Central memory CD8-positive, alpha-beta T cell (primary cell): Measurements from ENCODE around the gene SLC6A19.

ENCODE experiments used
- ATAC-seq: fragments of 150-1000 bp; cut with Tn5 transposase; replicated peaks from 2 replicates; pipeline ENCODE4 v1.10.0; 2022; ENCODE audit warnings: mild to moderate bottlenecking, moderate FRiP score, moderate number of reproducible peaks; ENCODE audit not compliant: poor library complexity, severe bottlenecking; ENCODE audit errors: extremely low read depth
- DNase-seq, 2 donors: peaks; one replicate each; pipeline ENCODE4 v3.0.0; 2021; ENCODE audit warnings: low spot score in 2 of 2
- H3K27ac Mint-ChIP-seq: one replicate; pipeline ENCODE4 v1.8.0; 2022; ENCODE audit warnings: low read depth, mild to moderate bottlenecking, moderate library complexity, mixed read lengths
- H3K27me3 Mint-ChIP-seq: one replicate; pipeline ENCODE4 v1.8.0; 2022; ENCODE audit warnings: mixed read lengths
- H3K36me3 Mint-ChIP-seq: one replicate; pipeline ENCODE4 v1.8.0; 2022; ENCODE audit warnings: mild to moderate bottlenecking, moderate library complexity, mixed read lengths; ENCODE audit not compliant: insufficient read depth
- H3K4me1 Mint-ChIP-seq: one replicate; pipeline ENCODE4 v1.8.0; 2022; ENCODE audit warnings: mixed read lengths
- H3K4me3 Mint-ChIP-seq: one replicate; pipeline ENCODE4 v1.8.0; 2022; ENCODE audit warnings: mild to moderate bottlenecking, moderate library complexity, mixed read lengths
- H3K9me3 Mint-ChIP-seq: one replicate; pipeline ENCODE4 v1.8.0; 2022; ENCODE audit warnings: mixed read lengths

SLC6A19 gene

DNA sequence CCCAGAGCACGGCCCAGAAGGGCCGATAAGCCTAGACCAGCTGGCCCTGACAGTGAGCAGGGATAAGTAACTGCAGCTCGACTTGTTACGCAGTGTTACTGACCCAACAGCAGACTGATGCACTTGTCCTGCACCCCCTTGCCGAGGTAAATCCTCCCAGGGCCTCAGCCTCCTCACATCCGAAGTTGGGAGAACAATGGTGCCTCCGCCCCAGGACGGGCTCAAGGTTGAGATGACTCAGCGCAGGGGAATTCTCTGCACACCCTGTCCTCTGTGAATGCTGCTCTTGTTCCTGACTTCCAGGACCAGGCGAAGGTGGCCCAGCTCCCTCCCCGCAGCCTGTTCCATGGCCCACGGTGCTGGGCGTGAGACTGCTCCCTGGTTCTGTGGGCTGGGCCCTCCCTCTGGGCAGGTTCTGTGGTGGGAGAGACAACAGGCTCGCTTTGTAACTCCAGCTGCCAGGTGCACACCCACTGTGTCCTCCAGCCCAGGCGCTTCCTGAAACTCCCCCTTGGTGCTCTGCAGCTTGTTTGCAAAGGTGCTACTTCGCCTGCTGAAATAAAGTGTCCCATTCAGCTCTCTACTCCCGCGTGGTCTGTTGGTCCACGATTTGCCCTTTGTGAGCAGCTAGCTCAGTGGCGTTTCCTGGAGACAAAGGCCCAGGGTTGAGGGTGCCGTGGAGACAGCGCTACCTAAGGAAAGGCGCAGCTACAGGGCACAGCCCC, 40.1 kb upstream of the SLC6A19 start:
- H3K27me3 Mint-ChIP-seq: peaks cover 56% of the 10 kb centered on the region
- DNase-seq (no peak), ATAC-seq (no peak)
- peaks cover 10% of the 10 kb centered on the region for H3K9me3 Mint-ChIP-seq
- no peaks in the 10 kb centered on the region for H3K4me1 Mint-ChIP-seq
- no peak overlapping the region for H3K4me3 Mint-ChIP-seq
- H3K27ac Mint-ChIP-seq: no peak overlapping the region
- peaks cover 4% of the 10 kb centered on the region for H3K36me3 Mint-ChIP-seq

DNA sequence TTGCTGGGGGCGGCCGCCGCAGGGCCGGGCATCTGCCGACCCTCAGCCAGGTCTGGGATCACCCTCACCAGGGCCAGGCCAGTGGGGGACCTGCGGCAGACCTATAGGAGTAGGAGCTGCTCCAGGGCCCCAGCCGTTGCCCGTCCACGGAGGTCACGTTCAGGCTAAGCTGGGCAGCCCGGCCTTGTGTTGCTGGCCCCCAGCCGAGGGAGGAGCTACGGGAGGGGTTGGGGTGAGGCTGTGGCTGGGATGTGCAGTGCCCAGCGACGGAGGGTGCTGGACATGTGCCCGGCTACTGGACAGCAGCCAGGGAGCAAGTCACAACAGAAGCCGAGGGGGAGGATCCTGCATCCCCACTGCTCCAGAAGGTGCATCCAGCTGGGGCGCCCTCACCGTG, 39.6 kb upstream of the SLC6A19 start:
- Mint-ChIP-seq H3K4me1 (no peaks in the 10 kb centered on the region), H3K4me3 (no peak overlapping the region), H3K36me3 (peaks cover 4% of the 10 kb centered on the region), H3K27ac (no peak overlapping the region), H3K27me3 (peaks cover 59% of the 10 kb centered on the region), H3K9me3 (peaks cover 10% of the 10 kb centered on the region)
- ATAC-seq (no peak), DNase-seq (no peak)

GRCh38 chr5:1162276-1162675, 39.1 kb upstream of the SLC6A19 start:
- ATAC-seq (no peak), DNase-seq (no peak)
- Mint-ChIP-seq H3K36me3 (peaks cover 4% of the 10 kb centered on the region), H3K9me3 (peaks cover 7% of the 10 kb centered on the region), H3K4me3 (no peak overlapping the region), H3K27me3 (peaks cover 57% of the 10 kb centered on the region), H3K4me1 (no peaks in the 10 kb centered on the region), H3K27ac (no peak overlapping the region)

- peaks cover 54% of the 10 kb centered on the region for H3K27me3 Mint-ChIP-seq
- peaks cover under 1% of the 10 kb centered on the region for H3K4me1 Mint-ChIP-seq
- no peak for ATAC-seq
These were observed 38.6 kb upstream of the SLC6A19 start for GRCh38 chr5:1162751-1163150.

GRCh38 chr5:1163366-1163765, 38.0 kb upstream of the SLC6A19 start:
- H3K4me1 Mint-ChIP-seq: peaks cover 6% of the 10 kb centered on the region
- DNase-seq (no peak), ATAC-seq (no peak)
- no peak overlapping the region for H3K27ac Mint-ChIP-seq
- H3K27me3 Mint-ChIP-seq: peaks cover 54% of the 10 kb centered on the region
- H3K36me3 Mint-ChIP-seq: peaks cover 2% of the 10 kb centered on the region
- no peaks in the 10 kb centered on the region for H3K9me3 Mint-ChIP-seq
- H3K4me3 Mint-ChIP-seq: no peak overlapping the region

More at GRCh38 chr5:1162751-1163150, 38.6 kb upstream of the SLC6A19 start:
- H3K9me3 Mint-ChIP-seq: peaks cover 2% of the 10 kb centered on the region
- peaks cover 2% of the 10 kb centered on the region for H3K36me3 Mint-ChIP-seq
- H3K27ac Mint-ChIP-seq: no peak overlapping the region
- no peak overlapping the region for H3K4me3 Mint-ChIP-seq
- no peak for DNase-seq

DNA sequence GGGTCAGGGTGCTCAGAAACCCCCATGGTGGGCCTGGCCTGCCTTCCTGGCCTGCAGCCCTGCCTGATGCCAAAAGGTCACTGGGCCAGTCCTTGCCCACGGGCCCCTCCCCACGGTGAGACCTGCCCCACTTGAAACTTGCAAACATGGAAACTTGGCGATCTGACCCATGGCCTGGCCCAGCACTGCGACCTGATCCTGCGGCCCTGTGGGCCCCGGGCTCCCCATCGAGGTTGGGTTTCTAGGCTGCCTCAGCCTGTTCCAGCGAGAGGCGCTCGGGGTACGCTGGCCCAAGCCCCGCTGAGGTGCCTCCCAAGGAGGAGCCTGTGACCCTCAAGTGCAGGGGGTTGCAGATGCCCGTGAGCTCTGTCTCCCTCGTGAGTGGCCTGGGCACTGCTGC, 37.5 kb upstream of the SLC6A19 start:
- no peak for ATAC-seq
- Mint-ChIP-seq H3K4me1 (peaks cover 8% of the 10 kb centered on the region), H3K4me3 (no peak overlapping the region)

GRCh38 chr5:1164696-1165630, 36.4 kb upstream of the SLC6A19 start:
- Mint-ChIP-seq H3K9me3 (no peaks in the 10 kb centered on the region), H3K27ac (peak overlapping the region; percentile 13), H3K27me3 (peaks cover 39% of the 10 kb centered on the region), H3K4me1 (peaks cover 8% of the 10 kb centered on the region), H3K36me3 (peaks cover 2% of the 10 kb centered on the region), H3K4me3 (no peak overlapping the region)
- DNase-seq: no peak
- ATAC-seq: no peak

More for the DNA sequence above, 37.5 kb upstream of the SLC6A19 start:
- H3K36me3 Mint-ChIP-seq: peaks cover 2% of the 10 kb centered on the region
- H3K9me3 Mint-ChIP-seq: no peaks in the 10 kb centered on the region
- peaks cover 50% of the 10 kb centered on the region for H3K27me3 Mint-ChIP-seq
- H3K27ac Mint-ChIP-seq: peak overlapping the region; percentile 13
- no peak for DNase-seq

GRCh38 chr5:1165864-1166263, 35.5 kb upstream of the SLC6A19 start:
- no peaks in the 10 kb centered on the region for H3K9me3 Mint-ChIP-seq
- ATAC-seq: no peak
- peaks cover 30% of the 10 kb centered on the region for H3K27me3 Mint-ChIP-seq
- DNase-seq: no peak
- peaks cover 8% of the 10 kb centered on the region for H3K4me1 Mint-ChIP-seq
- no peak overlapping the region for H3K27ac Mint-ChIP-seq
- peaks cover 2% of the 10 kb centered on the region for H3K36me3 Mint-ChIP-seq
- no peak overlapping the region for H3K4me3 Mint-ChIP-seq

GRCh38 chr5:1166370-1166769, 35.0 kb upstream of the SLC6A19 start:
- peaks cover 8% of the 10 kb centered on the region for H3K4me1 Mint-ChIP-seq
- H3K9me3 Mint-ChIP-seq: no peaks in the 10 kb centered on the region
- H3K36me3 Mint-ChIP-seq: peaks cover 2% of the 10 kb centered on the region
- no peak for DNase-seq
- no peak overlapping the region for H3K27ac Mint-ChIP-seq
- H3K4me3 Mint-ChIP-seq: no peak overlapping the region
- no peak for ATAC-seq
- H3K27me3 Mint-ChIP-seq: peaks cover 30% of the 10 kb centered on the region

DNA sequence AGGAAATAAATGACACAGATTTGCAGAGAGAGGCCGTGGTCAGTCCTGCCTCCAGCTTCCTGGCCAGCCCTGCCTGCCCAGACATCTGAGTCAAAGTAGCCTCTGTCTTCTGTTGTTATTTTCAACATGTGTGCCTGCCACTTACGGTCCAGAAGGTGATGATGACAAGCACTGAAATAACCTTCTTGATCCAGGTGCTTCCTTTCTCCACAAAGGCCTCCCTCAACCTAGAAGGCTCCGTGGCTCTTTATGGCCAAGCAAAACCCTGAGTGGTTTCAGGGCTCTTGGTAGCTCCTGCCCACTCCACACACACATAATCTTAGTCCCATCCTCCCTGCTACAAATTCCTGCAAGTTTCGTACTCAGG, 34.1 kb upstream of the SLC6A19 start:
- H3K27me3 Mint-ChIP-seq: peaks cover 30% of the 10 kb centered on the region
- H3K27ac Mint-ChIP-seq: no peak overlapping the region
- no peak for ATAC-seq

DNA sequence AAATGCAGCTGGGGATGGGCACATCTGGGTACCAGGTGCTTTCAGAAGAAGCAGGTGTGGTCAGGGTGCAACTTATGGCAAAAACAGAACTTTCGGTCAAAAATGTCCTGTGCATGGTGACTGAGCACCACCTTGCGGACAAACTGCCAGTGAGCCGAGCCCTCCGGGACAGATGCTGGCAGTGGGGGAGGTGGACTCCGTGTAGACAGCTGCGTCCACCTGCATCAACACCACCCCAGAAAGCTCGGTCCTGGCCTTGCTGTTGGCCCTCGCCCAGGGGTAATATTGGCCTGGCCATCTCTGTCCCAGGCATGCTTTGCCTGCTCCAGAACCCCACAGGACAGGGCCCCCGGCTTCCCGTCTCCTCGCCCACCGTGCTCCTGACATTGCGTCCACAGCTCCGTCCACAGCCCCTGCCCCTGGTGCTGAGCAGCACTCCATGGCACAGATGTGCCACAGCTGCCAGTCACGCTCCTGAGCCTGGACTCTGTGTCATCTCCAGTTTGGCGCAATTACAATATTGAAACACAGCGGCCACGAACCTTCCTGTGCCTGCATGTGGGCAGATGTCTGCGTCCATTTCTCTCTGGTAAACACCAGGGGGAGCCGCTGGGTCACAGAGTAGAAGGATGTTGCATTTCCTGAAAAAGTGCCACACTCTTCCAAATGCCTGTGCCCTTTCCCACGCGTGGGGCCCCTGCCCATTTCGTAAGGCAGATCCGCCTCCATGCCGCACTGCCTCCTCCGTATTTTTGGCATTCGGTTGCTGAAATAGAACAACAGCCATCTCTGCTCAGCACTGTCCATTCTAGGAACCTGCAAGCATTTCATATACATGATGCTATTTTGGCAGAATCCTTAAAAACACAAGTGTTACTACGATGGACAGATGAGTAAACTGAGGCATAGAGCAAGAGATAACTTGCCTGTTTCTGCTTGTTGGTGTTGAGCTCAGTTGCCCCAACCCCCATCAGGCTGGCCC, 33.4 kb upstream of the SLC6A19 start:
- ATAC-seq: peak; percentile 73

More for the DNA sequence above, 34.1 kb upstream of the SLC6A19 start:
- Mint-ChIP-seq H3K9me3 (no peaks in the 10 kb centered on the region), H3K4me1 (peaks cover 8% of the 10 kb centered on the region), H3K36me3 (peaks cover 2% of the 10 kb centered on the region), H3K4me3 (no peak overlapping the region)
- no peak for DNase-seq

DNA sequence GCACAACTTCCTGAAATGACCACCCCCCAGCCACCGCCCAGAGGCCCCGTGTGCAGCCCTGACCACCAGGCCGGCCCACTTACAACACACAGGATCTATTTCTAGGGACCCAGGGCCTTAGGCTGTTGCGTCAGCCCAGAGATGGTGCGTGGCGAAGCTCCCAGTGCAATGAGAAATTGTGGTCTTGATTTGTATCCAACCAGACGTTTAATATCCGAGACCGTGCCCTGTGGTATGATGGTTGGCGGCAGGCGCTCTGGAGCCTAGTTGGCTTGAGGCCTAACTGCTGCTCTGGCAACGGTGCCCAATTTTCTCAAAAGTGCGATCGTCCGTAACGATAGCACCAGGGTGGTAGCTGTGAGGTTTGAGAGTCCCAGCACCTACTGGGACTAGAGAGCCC, 32.6 kb upstream of the SLC6A19 start:
- no peak overlapping the region for H3K4me3 Mint-ChIP-seq
- H3K36me3 Mint-ChIP-seq: peaks cover 2% of the 10 kb centered on the region
- no peak overlapping the region for H3K27ac Mint-ChIP-seq
- H3K4me1 Mint-ChIP-seq: peaks cover 13% of the 10 kb centered on the region
- no peaks in the 10 kb centered on the region for H3K9me3 Mint-ChIP-seq
- DNase-seq: no peak
- ATAC-seq: no peak
- H3K27me3 Mint-ChIP-seq: peaks cover 30% of the 10 kb centered on the region

More for the DNA sequence above, 33.4 kb upstream of the SLC6A19 start:
- Mint-ChIP-seq H3K27me3 (peaks cover 30% of the 10 kb centered on the region), H3K4me1 (peaks cover 9% of the 10 kb centered on the region), H3K4me3 (peak overlapping the region; percentile 53), H3K27ac (no peak overlapping the region), H3K9me3 (no peaks in the 10 kb centered on the region), H3K36me3 (peaks cover 2% of the 10 kb centered on the region)
- peak; percentile 47 to 58 for DNase-seq
